Amniotic epithelial cell (primary cell): ENCODE data around the gene MPV17L2.
A peak's percentile ranks its signal among the peaks of the same experiment; 100 is the strongest.

Source experiments
- DNase-seq: peaks from one replicate; pipeline ENCODE4 v3.0.0-alpha.2; 2010; ENCODE audit warnings: low read depth

MPV17L2 gene

GRCh38 chr19:18160971-18161635, 31.9 kb upstream of the MPV17L2 start:
- DNase-seq: peak; percentile 30

GRCh38 chr19:18161636-18162002, 31.4 kb upstream of the MPV17L2 start:
- DNase-seq: no peak

GRCh38 chr19:18164072-18164471, 28.9 kb upstream of the MPV17L2 start:
- DNase-seq: no peak

- DNase-seq: no peak
Measured at GRCh38 chr19:18165794-18166544, 27.0 kb upstream of the MPV17L2 start.

GRCh38 chr19:18167011-18167410, 26.0 kb upstream of the MPV17L2 start:
- no peak for DNase-seq

- peak; percentile 27 for DNase-seq
Measured at GRCh38 chr19:18167975-18168645, 24.9 kb upstream of the MPV17L2 start.

GRCh38 chr19:18168673-18169381, 24.2 kb upstream of the MPV17L2 start:
- no peak for DNase-seq

- no peak for DNase-seq
Measured at GRCh38 chr19:18170714-18171255, 22.2 kb upstream of the MPV17L2 start.

- DNase-seq: no peak
Measured at GRCh38 chr19:18171605-18172327, 21.3 kb upstream of the MPV17L2 start.

GRCh38 chr19:18172331-18173053, 20.5 kb upstream of the MPV17L2 start:
- no peak for DNase-seq

- DNase-seq: no peak
Measured at GRCh38 chr19:18173054-18173571, 19.9 kb upstream of the MPV17L2 start.

- DNase-seq: no peak
Measured at GRCh38 chr19:18173572-18174288, 19.3 kb upstream of the MPV17L2 start, which contains the start of gene IFI30. IFI30 (plus strand) TSS chr19:18173813; CDS start chr19:18173842, 29 bp downstream.

GRCh38 chr19:18174983-18175382, 18.0 kb upstream of the MPV17L2 start:
- DNase-seq: no peak

- DNase-seq: no peak
Measured at GRCh38 chr19:18176367-18177310, 16.4 kb upstream of the MPV17L2 start.

- no peak for DNase-seq
Measured at GRCh38 chr19:18179957-18180356, 13.1 kb upstream of the MPV17L2 start.

- DNase-seq: no peak
Measured at GRCh38 chr19:18183529-18183928, 9.5 kb upstream of the MPV17L2 start.

- DNase-seq: no peak
Measured at GRCh38 chr19:18185538-18185937, 7.5 kb upstream of the MPV17L2 start.

- no peak for DNase-seq
Measured at GRCh38 chr19:18190278-18190677, 2.7 kb upstream of the MPV17L2 start.

- no peak for DNase-seq
Measured at GRCh38 chr19:18191640-18192062, 1.4 kb upstream of the MPV17L2 start.
